MG63 (cell line): ENCODE results near the gene TMEM8B. TPM values are rescaled to one million over a fixed set of nuclear protein-coding genes. Genes with fewer than 3 reads are reported as not detected.

ENCODE experiments used
- DNase-seq: peaks from one replicate; pipeline ENCODE4 v3.0.0-alpha.2; 2020
- H3K27me3 ChIP-seq: fragments of 250-450 bp; sonication (Bioruptor Pico); 2 replicates; pipeline ENCODE4 v1.5.1; 2020; ENCODE audit warnings: mild to moderate bottlenecking, moderate library complexity
- H3K36me3 ChIP-seq: fragments of 250-450 bp; sonication (Bioruptor Pico); 2 replicates; pipeline ENCODE4 v1.5.1; 2020; ENCODE audit warnings: mild to moderate bottlenecking, moderate library complexity
- H3K4me3 ChIP-seq: fragments of 250-450 bp; sonication (Bioruptor Pico); 2 replicates; pipeline ENCODE4 v1.5.1; 2020; ENCODE audit warnings: mild to moderate bottlenecking, moderate library complexity
- H3K9me3 ChIP-seq: fragments of 250-450 bp; sonication (Bioruptor Pico); 2 replicates; pipeline ENCODE4 v1.5.1; 2020; ENCODE audit warnings: mild to moderate bottlenecking, moderate library complexity
- total RNA-seq: library from RNA; depleted of rRNA; stranded (reverse); fragments of >200 nt; shearing (Covaris generic); gene quantifications from 2 replicates; pipeline ENCODE4 v1.2.3, GENCODE V29; 2014; ENCODE audit warnings: low replicate concordance; rRNA removed

Gene TMEM8B, protein sequence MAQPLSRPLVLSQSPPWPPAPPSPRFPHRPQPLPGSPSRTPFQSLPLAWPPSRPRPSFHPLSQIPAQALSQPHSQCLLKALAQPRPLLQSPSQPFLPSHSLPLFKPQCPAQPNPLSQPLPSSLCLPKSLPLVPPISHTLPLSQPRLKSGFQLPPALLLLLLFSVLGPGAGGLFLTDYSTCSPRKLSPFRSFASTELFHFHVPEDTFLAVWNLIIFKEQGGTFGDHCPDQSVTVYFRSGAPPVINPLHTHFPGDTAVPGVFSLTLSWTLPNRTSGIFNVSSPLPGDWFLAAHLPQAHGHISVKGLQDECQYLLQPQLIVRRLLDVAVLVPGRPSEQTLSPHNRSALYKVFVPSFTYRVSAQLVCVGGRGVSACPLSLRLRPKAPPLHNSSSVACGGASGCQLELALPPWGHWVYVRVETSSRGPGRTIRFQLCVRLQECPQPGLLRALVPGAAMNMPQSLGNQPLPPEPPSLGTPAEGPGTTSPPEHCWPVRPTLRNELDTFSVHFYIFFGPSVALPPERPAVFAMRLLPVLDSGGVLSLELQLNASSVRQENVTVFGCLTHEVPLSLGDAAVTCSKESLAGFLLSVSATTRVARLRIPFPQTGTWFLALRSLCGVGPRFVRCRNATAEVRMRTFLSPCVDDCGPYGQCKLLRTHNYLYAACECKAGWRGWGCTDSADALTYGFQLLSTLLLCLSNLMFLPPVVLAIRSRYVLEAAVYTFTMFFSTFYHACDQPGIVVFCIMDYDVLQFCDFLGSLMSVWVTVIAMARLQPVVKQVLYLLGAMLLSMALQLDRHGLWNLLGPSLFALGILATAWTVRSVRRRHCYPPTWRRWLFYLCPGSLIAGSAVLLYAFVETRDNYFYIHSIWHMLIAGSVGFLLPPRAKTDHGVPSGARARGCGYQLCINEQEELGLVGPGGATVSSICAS
- total RNA-seq = 2.7 and 3.6 TPM in 2 replicates

DNA sequence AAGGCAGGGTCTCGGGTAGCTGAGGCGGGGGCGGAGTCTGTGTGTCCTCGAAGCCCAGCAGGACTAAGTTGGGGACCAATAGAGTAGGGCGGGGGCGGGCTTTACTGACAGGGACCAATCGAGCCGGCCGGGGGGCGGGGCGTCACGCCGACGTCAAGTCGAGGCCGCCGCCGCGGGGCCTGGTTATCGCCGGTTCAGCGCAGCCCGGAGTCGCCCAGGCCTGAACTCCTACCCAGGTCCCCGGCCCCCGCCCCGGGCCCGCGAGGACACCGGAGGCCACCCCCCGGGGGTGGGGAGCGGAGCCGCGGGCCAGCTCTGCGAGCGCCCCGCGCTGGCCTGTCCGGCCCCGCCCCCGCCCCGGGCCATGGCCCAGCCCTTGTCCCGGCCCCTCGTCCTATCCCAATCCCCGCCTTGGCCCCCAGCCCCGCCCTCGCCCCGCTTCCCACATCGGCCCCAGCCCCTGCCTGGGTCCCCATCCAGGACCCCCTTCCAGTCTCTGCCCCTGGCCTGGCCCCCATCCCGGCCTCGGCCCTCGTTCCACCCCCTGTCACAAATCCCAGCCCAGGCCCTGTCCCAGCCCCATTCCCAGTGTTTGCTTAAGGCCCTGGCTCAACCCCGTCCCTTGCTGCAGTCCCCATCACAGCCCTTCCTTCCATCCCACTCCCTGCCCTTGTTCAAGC lies at the start of gene TMEM8B:
TSS of gene TMEM8B (plus strand) at position 145 of the 680 bp plus-strand sequence. CDS start at position 365, 220 bp downstream.
- Histone ChIP-seq H3K9me3 (no peaks in the 10 kb centered on the region), H3K36me3 (no peaks in the 10 kb centered on the region; the same call in 1 of the 2 replicates), H3K27me3 (no peaks in the 10 kb centered on the region), H3K4me3 (peak within 1 kb of the TSS; percentile 63)
- DNase-seq = peak; percentile 100

DNA sequence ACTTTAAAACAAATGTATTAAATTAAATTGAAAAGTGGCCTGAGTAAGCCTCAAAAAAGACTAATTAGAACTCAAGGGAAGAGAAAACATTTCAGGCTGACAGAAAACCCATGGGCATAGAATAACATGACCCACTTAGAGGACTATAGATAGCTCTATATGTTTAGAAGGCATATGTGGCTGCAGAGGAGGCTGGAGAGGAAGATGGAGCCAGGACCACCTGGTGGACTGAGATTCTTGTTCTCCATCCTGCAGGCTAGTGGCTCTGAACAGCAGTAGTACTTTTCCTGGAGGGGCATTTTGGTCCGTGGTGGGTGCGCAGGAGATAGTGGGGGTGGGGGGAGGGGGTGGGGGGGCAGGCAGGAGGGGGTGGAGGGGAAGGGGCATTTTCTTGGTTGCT lies 48.0 kb upstream of the TMEM8B start:
- no peaks in the 10 kb centered on the region for H3K36me3 ChIP-seq
- H3K9me3 ChIP-seq = no peaks in the 10 kb centered on the region
- H3K27me3 ChIP-seq = peaks cover 20% of the 10 kb centered on the region
- H3K4me3 ChIP-seq = no peak overlapping the region
- no peak for DNase-seq

DNA sequence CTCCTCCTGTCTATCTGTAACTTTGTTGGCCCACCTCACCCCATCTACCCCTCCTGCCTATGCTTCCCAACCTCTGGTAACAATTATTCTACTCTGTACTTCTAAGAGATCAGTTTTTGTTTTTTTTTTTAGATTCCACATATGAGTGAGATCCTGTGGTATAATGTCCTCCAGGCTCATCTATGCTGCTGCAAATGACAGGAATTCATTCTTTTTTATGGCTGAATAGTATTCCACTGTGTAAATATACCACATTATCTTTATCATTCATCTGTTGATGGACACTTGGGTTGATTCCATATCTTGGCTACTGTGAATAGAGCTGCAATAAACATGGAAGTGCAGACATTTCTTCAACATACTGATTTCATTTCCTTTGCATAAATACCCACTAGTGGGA lies 45.6 kb upstream of the TMEM8B start:
- no peaks in the 10 kb centered on the region for H3K36me3 ChIP-seq
- no peaks in the 10 kb centered on the region for H3K9me3 ChIP-seq
- no peak for DNase-seq
- no peak overlapping the region for H3K4me3 ChIP-seq
- H3K27me3 ChIP-seq = peaks cover 20% of the 10 kb centered on the region

DNA sequence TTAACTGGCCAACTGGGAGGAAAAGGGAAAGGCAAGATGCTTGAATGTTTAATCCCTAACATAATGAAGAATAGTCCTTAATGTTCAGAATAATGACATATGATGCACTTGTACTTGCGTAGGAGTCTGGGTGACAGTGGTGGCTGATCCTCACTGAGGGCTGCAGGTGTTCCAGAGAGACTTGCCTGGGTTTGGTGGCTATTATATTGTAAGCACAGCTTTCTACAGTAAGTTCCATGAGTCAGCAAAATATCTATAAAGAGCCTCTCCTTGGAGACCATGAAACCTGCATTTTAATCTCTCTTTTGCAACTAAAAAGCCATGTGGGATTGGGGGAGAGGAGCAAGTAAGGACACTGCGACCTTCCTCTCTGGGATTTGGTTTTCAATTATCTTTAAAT lies 39.5 kb upstream of the TMEM8B start:
- Histone ChIP-seq H3K27me3 (no peaks in the 10 kb centered on the region; the same call in 1 of the 2 replicates), H3K36me3 (no peaks in the 10 kb centered on the region), H3K4me3 (no peak overlapping the region), H3K9me3 (no peaks in the 10 kb centered on the region)
- no peak for DNase-seq

DNA sequence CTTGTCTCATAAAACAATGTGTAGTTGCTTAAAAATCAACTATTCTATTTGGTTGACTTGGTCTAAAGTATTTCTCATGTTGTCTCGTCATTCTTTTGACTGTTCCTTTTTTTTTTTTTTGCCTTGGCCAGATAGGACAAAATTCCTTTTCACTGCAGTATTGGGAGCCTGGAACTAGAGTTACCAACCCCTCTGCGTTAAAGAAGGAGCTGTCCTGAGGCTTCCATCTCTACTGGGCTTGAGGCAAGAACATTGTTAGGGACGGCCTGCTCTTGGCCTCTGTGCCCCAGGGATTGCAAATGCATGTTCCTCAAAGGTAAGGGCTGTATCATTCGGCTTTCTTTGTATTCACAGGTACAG lies 39.0 kb upstream of the TMEM8B start:
- no peak overlapping the region for H3K4me3 ChIP-seq
- DNase-seq = no peak
- no peaks in the 10 kb centered on the region; the same call in 1 of the 2 replicates for H3K27me3 ChIP-seq
- H3K9me3 ChIP-seq = no peaks in the 10 kb centered on the region
- H3K36me3 ChIP-seq = no peaks in the 10 kb centered on the region

DNA sequence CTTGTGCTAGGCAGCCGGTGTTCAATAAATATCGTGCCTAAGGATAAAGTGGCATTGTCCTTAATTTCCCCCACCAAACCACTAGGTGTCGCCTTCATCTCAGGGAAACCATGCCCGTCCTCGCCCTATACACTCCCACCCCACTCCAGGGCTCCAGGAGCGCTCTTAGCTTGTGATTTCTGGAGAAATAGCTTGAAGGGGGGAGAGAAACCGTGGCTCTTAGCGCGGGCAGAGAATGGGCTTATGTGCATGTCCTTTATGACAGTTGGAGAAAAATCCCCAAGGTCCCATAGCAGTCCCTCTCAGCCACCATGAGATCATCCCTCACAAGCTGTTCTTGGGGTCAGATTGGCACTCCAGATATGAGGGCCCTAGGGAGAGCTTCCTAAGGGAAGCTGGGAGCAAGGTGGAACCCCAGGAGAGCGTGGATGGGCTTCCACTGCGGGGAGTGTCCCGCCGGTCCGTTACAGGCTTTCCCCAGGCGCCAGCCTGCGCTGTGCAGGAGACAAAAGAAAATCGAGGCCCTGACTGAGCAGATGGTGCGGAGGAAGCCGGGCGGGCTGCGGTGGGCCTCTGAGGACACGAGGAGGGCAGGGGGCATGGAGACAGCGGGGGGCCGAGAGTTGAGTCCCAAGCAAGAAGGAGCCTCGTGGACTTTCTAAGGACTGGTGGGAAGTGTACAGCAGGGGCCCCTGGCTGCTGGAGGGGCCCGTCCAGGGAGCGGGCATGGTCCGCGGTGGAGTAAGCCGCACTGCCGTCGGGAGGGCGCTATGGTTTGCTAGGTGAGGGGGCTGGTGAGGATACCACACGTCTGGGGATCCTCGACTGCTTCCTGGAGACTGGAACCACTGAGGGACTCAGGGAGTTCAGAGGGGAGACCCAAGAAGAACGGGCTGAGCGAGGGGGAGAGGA lies 38.4 kb upstream of the TMEM8B start:
- Histone ChIP-seq H3K36me3 (no peaks in the 10 kb centered on the region), H3K4me3 (peak overlapping the region; percentile 5), H3K9me3 (no peaks in the 10 kb centered on the region), H3K27me3 (no peaks in the 10 kb centered on the region; the same call in 1 of the 2 replicates)
- DNase-seq = peak; percentile 91

DNA sequence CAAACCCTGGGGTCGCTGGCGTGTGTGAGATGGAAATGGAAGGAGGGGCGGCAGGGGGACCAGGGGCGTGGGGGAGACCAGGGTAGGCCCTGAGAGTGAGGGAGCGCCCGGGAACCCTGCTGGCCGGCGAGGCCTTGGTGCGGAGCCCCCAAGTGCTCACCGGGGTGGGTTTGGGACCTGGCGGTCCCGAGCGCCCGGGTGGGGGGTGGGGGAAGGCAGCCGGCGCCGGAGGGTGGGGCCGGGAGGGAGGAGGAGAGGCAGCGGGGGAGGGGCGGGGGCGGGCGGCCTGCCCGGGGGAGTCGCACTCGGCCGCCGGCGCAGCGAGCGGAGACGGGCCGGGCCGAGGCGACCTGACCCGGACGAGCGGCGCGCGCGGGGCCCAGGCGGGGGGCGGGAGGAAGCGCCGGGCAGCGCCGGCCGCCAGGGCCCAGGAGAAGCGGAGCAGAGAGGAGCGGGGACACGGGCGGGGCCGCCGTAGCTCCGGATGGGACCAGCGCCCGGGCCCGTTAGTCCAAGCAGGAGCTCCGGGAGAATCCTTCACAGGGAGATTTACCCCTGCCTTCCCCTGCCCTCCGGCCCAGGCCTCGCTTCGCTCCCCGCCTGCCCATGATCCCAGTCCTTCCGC lies 37.6 kb upstream of the TMEM8B start, which contains the start of gene NPR2:
TSS of gene NPR2 (plus strand) at position 295 of the 625 bp plus-strand sequence. CDS start 818 bp downstream, outside the sequence.
- peak; percentile 72 for DNase-seq
- H3K4me3 ChIP-seq = peak within 1 kb of the TSS; percentile 53
- H3K27me3 ChIP-seq = no peaks in the 10 kb centered on the region
- H3K9me3 ChIP-seq = no peaks in the 10 kb centered on the region
- peaks cover 3% of the 10 kb centered on the region; the same call in 1 of the 2 replicates for H3K36me3 ChIP-seq

DNA sequence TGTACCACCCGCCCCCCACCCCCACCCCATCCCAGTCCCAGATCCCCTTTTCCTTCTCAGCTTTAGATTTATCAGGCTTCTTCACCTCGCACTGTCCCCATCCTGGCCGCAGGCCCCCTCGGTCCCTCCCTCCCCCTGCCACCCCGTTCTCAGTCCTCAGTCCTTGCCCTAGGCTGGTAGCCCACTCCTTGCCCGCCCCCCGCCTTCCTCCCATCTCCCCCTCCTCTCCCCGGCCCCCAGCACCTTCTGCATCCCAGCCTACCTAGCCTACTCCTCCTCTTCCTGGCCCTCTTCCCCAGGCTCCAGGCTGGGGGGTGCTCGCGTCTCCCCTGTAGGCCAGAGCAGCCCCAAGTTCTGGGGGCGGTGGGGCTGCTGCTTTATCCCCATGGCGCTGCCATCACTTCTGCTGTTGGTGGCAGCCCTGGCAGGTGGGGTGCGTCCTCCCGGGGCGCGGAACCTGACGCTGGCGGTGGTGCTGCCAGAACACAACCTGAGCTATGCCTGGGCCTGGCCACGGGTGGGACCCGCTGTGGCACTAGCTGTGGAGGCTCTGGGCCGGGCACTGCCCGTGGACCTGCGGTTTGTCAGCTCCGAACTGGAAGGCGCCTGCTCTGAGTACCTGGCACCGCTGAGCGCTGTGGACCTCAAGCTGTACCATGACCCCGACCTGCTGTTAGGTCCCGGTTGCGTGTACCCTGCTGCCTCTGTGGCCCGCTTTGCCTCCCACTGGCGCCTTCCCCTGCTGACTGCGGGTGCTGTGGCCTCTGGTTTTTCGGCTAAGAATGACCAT lies 36.8 kb upstream of the TMEM8B start:
- Histone ChIP-seq H3K4me3 (peak overlapping the region; percentile 53), H3K27me3 (no peaks in the 10 kb centered on the region), H3K9me3 (no peaks in the 10 kb centered on the region), H3K36me3 (peaks cover 4% of the 10 kb centered on the region; the same call in 1 of the 2 replicates)
- no peak for DNase-seq

DNA sequence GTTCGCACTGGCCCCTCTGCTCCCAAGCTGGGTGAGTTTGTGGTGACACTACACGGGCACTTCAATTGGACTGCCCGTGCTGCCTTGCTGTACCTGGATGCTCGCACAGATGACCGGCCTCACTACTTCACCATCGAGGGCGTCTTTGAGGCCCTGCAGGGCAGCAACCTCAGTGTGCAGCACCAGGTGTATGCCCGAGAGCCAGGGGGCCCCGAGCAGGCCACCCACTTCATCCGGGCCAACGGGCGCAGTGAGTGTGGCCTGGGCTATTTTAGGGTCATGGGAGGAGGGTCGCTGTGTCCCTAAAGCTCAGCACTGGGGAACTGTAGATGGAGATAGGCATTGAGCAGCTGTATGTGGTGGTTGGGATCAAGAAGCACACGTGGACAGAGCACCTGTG lies 36.2 kb upstream of the TMEM8B start:
- DNase-seq = no peak
- Histone ChIP-seq H3K27me3 (no peaks in the 10 kb centered on the region), H3K4me3 (peak overlapping the region; percentile 1; the same call in 1 of the 2 replicates), H3K36me3 (peaks cover 4% of the 10 kb centered on the region; the same call in 1 of the 2 replicates), H3K9me3 (no peaks in the 10 kb centered on the region)

DNA sequence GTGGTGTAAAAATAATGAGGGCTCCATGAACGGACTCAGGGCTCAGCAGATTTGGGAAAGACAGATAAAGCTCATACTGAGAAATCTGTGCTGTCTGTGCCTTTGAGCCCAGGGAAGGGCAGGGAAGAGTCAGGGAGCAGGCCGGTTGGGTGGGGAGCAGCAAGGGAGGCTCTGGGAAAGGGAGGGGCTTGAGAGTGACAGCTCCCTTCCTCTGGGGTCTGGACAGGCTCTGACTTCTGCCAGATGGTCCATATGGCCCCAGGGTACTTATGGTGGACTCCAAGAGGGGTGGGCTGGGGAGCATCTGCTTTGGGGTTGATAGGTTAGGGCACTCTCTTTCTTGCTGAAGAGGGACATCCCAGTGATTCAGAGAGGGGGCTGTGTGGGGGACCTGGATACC lies 35.6 kb upstream of the TMEM8B start:
- no peaks in the 10 kb centered on the region for H3K27me3 ChIP-seq
- no peaks in the 10 kb centered on the region for H3K9me3 ChIP-seq
- peaks cover 4% of the 10 kb centered on the region; the same call in 1 of the 2 replicates for H3K36me3 ChIP-seq
- H3K4me3 ChIP-seq = peak overlapping the region; percentile 1; the same call in 1 of the 2 replicates
- no peak for DNase-seq

DNA sequence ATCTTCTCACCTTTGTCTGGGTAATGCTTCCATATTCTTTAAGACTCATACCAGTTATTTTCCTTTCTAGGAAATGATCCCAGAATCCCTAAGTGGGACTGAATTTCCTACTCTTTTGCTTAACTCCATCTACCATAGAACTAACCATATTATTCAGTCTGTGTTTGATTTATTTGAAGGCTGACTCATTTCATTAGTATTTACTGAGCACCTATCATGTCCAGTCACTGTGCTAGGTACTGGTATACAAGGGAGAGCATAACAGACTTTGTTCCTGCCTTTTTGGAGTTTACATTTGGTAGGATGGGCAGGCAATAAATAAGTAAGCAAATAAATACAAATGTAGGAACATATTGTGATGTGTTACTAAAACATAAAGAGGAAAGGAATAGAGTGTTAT lies 33.3 kb upstream of the TMEM8B start:
- Histone ChIP-seq H3K4me3 (no peak overlapping the region), H3K36me3 (peaks cover 17% of the 10 kb centered on the region), H3K9me3 (no peaks in the 10 kb centered on the region), H3K27me3 (no peaks in the 10 kb centered on the region)
- no peak for DNase-seq

DNA sequence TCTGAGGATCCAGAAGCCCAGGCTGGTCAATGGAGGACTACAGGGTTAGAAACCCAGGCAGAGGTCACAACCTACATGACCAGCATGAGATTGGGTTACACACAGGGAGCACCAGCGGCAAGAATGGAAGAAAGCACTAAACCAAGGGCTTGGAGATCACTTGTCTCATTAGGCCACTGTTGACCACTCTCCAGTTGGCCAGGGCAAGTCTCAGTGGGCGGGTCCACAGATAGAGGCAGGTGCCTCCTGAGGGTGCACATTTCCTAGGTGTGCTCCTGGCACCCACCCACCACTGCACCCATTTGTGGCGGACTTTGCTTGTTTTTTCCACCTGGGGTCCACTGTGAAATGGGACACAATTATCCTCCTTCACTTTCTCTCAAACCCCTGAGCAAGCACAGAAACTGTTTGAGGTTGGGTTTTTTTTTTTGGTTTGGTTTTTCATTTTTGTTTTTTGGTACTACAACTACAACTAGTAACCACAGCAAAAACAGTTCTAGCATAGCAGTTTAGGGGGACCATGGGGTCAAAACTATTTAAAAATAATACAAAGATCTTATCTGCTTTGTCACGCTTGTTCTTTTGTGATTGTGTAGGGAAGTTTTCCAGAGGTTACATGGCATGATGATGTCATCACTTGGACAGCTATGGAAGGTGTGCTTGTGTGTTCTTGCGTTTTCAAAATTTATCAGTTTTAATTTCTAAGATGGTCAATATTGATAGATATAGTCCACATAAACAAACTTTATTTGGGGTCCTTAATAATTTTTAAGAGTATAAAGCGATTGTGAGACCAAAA lies 31.5 kb upstream of the TMEM8B start:
- no peak overlapping the region for H3K4me3 ChIP-seq
- H3K9me3 ChIP-seq = no peaks in the 10 kb centered on the region
- no peak for DNase-seq
- no peaks in the 10 kb centered on the region for H3K27me3 ChIP-seq
- peaks cover 33% of the 10 kb centered on the region for H3K36me3 ChIP-seq

DNA sequence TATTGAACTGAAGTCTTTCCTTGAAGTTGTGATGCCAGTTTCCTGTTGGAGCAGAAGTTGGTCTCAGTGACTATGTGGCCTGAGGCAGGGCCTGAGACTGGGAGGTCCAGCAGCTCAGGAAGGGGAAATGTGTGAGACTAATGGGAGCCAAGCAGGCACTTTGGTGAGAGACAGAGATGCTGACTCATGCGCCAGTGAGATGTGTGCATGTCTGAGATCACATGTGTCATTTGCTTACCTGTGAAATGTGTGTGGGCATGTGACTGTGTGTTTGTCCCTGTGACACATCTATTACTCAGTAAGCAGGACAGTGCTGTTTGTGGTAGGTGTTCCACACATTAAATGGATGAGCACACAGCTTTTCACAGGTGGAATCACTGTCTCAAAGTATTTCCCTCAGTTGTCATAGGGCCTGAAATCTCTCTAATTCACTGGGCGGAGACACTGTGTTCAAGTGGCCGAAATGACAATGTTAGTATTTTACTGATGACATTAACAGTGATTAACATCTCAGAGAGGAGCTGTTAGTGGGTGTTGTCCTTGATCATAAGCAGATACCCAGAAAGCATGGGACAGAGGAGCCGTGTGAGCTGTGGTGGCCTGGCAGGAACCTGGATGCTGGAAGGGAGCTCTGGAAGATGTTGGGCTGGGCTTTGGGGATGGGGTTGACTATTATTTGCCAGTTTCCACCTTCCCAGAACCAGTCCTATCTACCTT lies 30.2 kb upstream of the TMEM8B start:
- peak; percentile 56 for DNase-seq
- H3K36me3 ChIP-seq = peaks cover 43% of the 10 kb centered on the region

More for the DNA sequence above, 30.2 kb upstream of the TMEM8B start:
- Histone ChIP-seq H3K27me3 (no peaks in the 10 kb centered on the region), H3K9me3 (no peaks in the 10 kb centered on the region), H3K4me3 (no peak overlapping the region)
